DMS153 treated with DMSO at 0.1 percent for 48 hours (cell line): Measurements from ENCODE around the gene BMPR1A.
"Not testable (repeated sequence)": the region's sequence is repeated elsewhere in the genome, so short reads cannot be mapped to it uniquely, and the experiment has no call there.

Experiments
- DNase-seq: peaks from one replicate; lab custom pipeline; 2025; ENCODE audit not compliant: unreplicated experiment; lab: John Stamatoyannopoulos, UW

Gene BMPR1A

GRCh38 chr10:86936661-86937501 lies 180.5 kb downstream of the BMPR1A start:
- DNase-seq: no peak

- DNase-seq: no peak
These were observed 181.2 kb downstream of the BMPR1A start for GRCh38 chr10:86937502-86938154.

- DNase-seq: no peak
These were observed 181.8 kb downstream of the BMPR1A start for GRCh38 chr10:86938260-86938659.

- not testable (repeated sequence) for DNase-seq
These were observed 183.7 kb downstream of the BMPR1A start for GRCh38 chr10:86940076-86940475.

GRCh38 chr10:86940677-86941076 lies 184.3 kb downstream of the BMPR1A start:
- no peak for DNase-seq

GRCh38 chr10:86941426-86941825 lies 185.0 kb downstream of the BMPR1A start:
- no peak for DNase-seq

- DNase-seq: no peak
These were observed 185.6 kb downstream of the BMPR1A start for GRCh38 chr10:86941991-86942421.

GRCh38 chr10:86942441-86943315 lies 186.3 kb downstream of the BMPR1A start:
- no peak for DNase-seq

- no peak for DNase-seq
These were observed 187.1 kb downstream of the BMPR1A start for GRCh38 chr10:86943316-86944030.

GRCh38 chr10:86944031-86944419 lies 187.6 kb downstream of the BMPR1A start:
- no peak for DNase-seq

GRCh38 chr10:86944471-86944870 lies 188.1 kb downstream of the BMPR1A start:
- no peak for DNase-seq

GRCh38 chr10:86944907-86945306 lies 188.5 kb downstream of the BMPR1A start:
- no peak for DNase-seq

- no peak for DNase-seq
These were observed 189.2 kb downstream of the BMPR1A start for GRCh38 chr10:86945361-86946212.

- DNase-seq: peak; percentile 6
These were observed 190.1 kb downstream of the BMPR1A start for GRCh38 chr10:86946213-86947155.

GRCh38 chr10:86947806-86948205 lies 191.4 kb downstream of the BMPR1A start:
- not testable (repeated sequence) for DNase-seq

GRCh38 chr10:86950349-86950748 lies 193.9 kb downstream of the BMPR1A start:
- no peak for DNase-seq

GRCh38 chr10:86951184-86951761 lies 194.9 kb downstream of the BMPR1A start:
- no peak for DNase-seq

- DNase-seq: no peak
These were observed 195.7 kb downstream of the BMPR1A start for GRCh38 chr10:86952106-86952505.
